GM12878 (cell line): Measurements from ENCODE around the gene BCAS3. TPM values are rescaled to one million over a fixed set of nuclear protein-coding genes. Genes with fewer than 3 reads are reported as not detected.

Experiments used
- ATAC-seq: fragments of 200-7000 bp; cut with Tn5 transposase; 3 replicates; pipeline ENCODE4 v1.9.1; 2020; ENCODE audit warnings: mild to moderate bottlenecking, moderate library complexity
- BruUV-seq: library from RNA; stranded (reverse); fragments of 400-500 nt; replicated peaks from 2 replicates; lab custom pipeline; 2021; lab: Mats Ljungman, UMichigan
- CTCF ChIA-PET: fragments of 300-600 bp; sonication (Branson Sonifier 250); formaldehyde crosslinking; extraction: SDS; loops from one replicate; lab custom pipeline; 2021; ENCODE audit warnings: inconsistent platforms; lab: Yijun Ruan, JAX
- POLR2A ChIA-PET: fragments of 350-600 bp; formaldehyde crosslinking; extraction: SDS; loops from one replicate; lab custom pipeline; 2021; ENCODE audit warnings: inconsistent platforms; lab: Charles Lee
- RAD21 ChIA-PET: fragments of 300-600 bp; sonication (Branson Sonifier 250); formaldehyde crosslinking; loops from one replicate; lab custom pipeline; 2023; ENCODE audit warnings: antibody characterized with exemption; ENCODE audit not compliant: unreplicated experiment; lab: Charles Lee
- SMC1A ChIA-PET: fragments of 300-600 bp; sonication (Branson Sonifier 250); formaldehyde crosslinking; loops from one replicate; lab custom pipeline; 2023; ENCODE audit not compliant: unreplicated experiment, uncharacterized antibody; lab: Charles Lee
- DNase-seq: peaks from one replicate; pipeline ENCODE4 v3.0.0-alpha.2; 2011; ENCODE audit warnings: low read depth, low spot score
- FAIRE-seq: peaks from 3 replicates; lab custom pipeline; 2011; peaks lifted over from hg19 to GRCh38; lab: Jason Lieb, UNC
- H2AFZ ChIP-seq: 2 replicates; pipeline ENCODE4 v1.6.0; 2011; ENCODE audit warnings: low read depth, low read length, control low read depth; ENCODE audit not compliant: control insufficient read depth
- H3K27ac ChIP-seq: 2 replicates; pipeline ENCODE4 v1.5.1; 2011; ENCODE audit warnings: control low read depth; ENCODE audit not compliant: control insufficient read depth, insufficient read depth
- H3K27me3 ChIP-seq, 2 experiments: replicated peaks in 1 of 2; 2 replicates each; pipeline versions ENCODE4 v1.6.0 to v1.6.1; 2011; ENCODE audit warnings: low read length in 1 of 2; ENCODE audit not compliant: control insufficient read depth in 2 of 2, insufficient read depth in 2 of 2
- H3K36me3 ChIP-seq, 2 experiments: 2 replicates each; pipeline ENCODE4 v1.5.1; 2011; ENCODE audit warnings: low read length in 1 of 2; ENCODE audit not compliant: control insufficient read depth in 2 of 2, insufficient read depth in 2 of 2
- H3K4me1 ChIP-seq: 2 replicates; pipeline ENCODE4 v1.6.1; 2011; ENCODE audit warnings: mild to moderate bottlenecking, low read length, moderate library complexity, mixed read lengths; ENCODE audit not compliant: control insufficient read depth, insufficient read depth
- H3K4me2 ChIP-seq: 2 replicates; pipeline ENCODE4 v1.6.0; 2011; ENCODE audit warnings: control low read depth; ENCODE audit not compliant: control insufficient read depth, insufficient read depth
- H3K4me3 ChIP-seq: fragments of 200-600 bp; sonication (generic); 2 replicates; pipeline ENCODE4 v1.5.1; 2016
- H3K79me2 ChIP-seq: 2 replicates; pipeline ENCODE4 v1.6.0; 2011; ENCODE audit warnings: low read length; ENCODE audit not compliant: control insufficient read depth, insufficient read depth
- H3K9ac ChIP-seq: 2 replicates; pipeline ENCODE4 v1.8.0; 2011; ENCODE audit warnings: low read length, control low read depth, mixed read lengths; ENCODE audit not compliant: control insufficient read depth, insufficient read depth
- H3K9me3 ChIP-seq: replicated peaks from 3 replicates; pipeline ENCODE4 v1.5.1; 2011; ENCODE audit warnings: mild to moderate bottlenecking, low read length; ENCODE audit not compliant: control insufficient read depth, insufficient read depth
- H4K20me1 ChIP-seq: 2 replicates; pipeline ENCODE4 v1.6.0; 2011; ENCODE audit not compliant: control insufficient read depth, insufficient read depth
- BRCA1 ChIP-seq: IDR thresholded peaks from 2 replicates; pipeline ENCODE4 v1.6.1; 2011; ENCODE audit warnings: low read depth, low read length, improper control_type of control experiment
- E4F1 ChIP-seq: fragments of 450-650 bp; IDR thresholded peaks from 2 replicates; pipeline ENCODE4 v1.6.1; 2018; ENCODE audit warnings: borderline replicate concordance, mild to moderate bottlenecking; ENCODE audit not compliant: partially characterized antibody
- HDGF ChIP-seq: fragments of 450-650 bp; IDR thresholded peaks from 2 replicates; pipeline ENCODE4 v1.6.1; 2016; ENCODE audit warnings: antibody characterized with exemption
- HSF1 ChIP-seq: fragments of 150-350 bp; IDR thresholded peaks from 2 replicates; pipeline ENCODE4 v1.6.1; 2014; ENCODE audit warnings: mild to moderate bottlenecking, low read depth, low read length
- JUNB ChIP-seq: IDR thresholded peaks from 2 replicates; pipeline ENCODE4 v1.6.1; 2016; ENCODE audit warnings: antibody characterized with exemption, mild to moderate bottlenecking
- SIN3A ChIP-seq: IDR thresholded peaks from 2 replicates; pipeline ENCODE4 v1.6.1; 2012; ENCODE audit warnings: low read depth, low read length, improper control_type of control experiment
- SMAD1 ChIP-seq: fragments of 450-650 bp; IDR thresholded peaks from 2 replicates; pipeline ENCODE4 v1.6.1; 2018; ENCODE audit warnings: mild to moderate bottlenecking, low read depth; ENCODE audit not compliant: partially characterized antibody
- SPI1 ChIP-seq: IDR thresholded peaks from 2 replicates; pipeline ENCODE4 v1.6.1; 2011; ENCODE audit warnings: low read depth, mild to moderate bottlenecking, low read length, moderate library complexity, borderline replicate concordance; ENCODE audit not compliant: insufficient read depth
- in situ Hi-C: fragments of 300-500 bp; cut with MboI; formaldehyde crosslinking; loops from 9 replicates; pipeline ENCODE4 v1.14.3; 2018; ENCODE audit warnings: mixed read lengths
- intact Hi-C: fragments of 100-400 bp; cut with micrococcal nuclease; formaldehyde crosslinking; loops from one replicate; pipeline ENCODE4 v1.14.2; 2022; ENCODE audit not compliant: unreplicated experiment
- polyA plus RNA-seq, 11 experiments: library from polyadenylated mRNA; depleted of rRNA in 4 of 11; unstranded in 6 of 11; stranded (reverse) in 5 of 11; fragments of >200 nt; fragmentation: Nextera tagmentation in 4 of 11; fragmentation: Illumina TruSeq in 1 of 11; extraction: Ambion mirVana in 4 of 11; extraction: Trizol in 1 of 11; gene quantifications; 1 replicate in 1 of 11; 2 replicates in 10 of 11; pipeline versions ENCODE4 v1.2.1 to v1.2.3, GENCODE V29; 2011 to 2016; ENCODE audit warnings: inconsistent platforms in 2 of 11, missing spikeins in 2 of 11, low read depth in 1 of 11
- total RNA-seq, 4 experiments: library from RNA; depleted of rRNA in 3 of 4; stranded (reverse); fragments of >200 nt in 3 of 4; fragmentation: Illumina TruSeq in 1 of 4; extraction: Trizol in 1 of 4; gene quantifications; 2 replicates each; pipeline versions ENCODE4 v1.2.1 to v1.2.3, GENCODE V29; 2013 to 2021

BCAS3 gene
- total and polyA plus RNA-seq, 10 of the 15 experiments (the other 5 are each of a cell fraction or from before 2014, with no cell fraction given) = 2.1 to 11.0 (median 6.6) TPM

- H3K9ac ChIP-seq = no peak overlapping the region
- H3K9me3 ChIP-seq = no peaks in the 10 kb centered on the region; the same call in 2 of the 3 replicates
- no peak overlapping the region for H3K27ac ChIP-seq
- no peaks in the 10 kb centered on the region for H3K36me3 ChIP-seq
- RAD21 ChIA-PET = no interaction called here
- H2AFZ ChIP-seq = no peak overlapping the region
- no peak overlapping the region for H3K4me3 ChIP-seq
- ATAC-seq (no peak), FAIRE-seq (no peak), DNase-seq (no peak)
- H3K79me2 ChIP-seq = no peaks in the 10 kb centered on the region
- CTCF ChIA-PET = no interaction called here
- no peaks in the 10 kb centered on the region for H4K20me1 ChIP-seq
- POLR2A ChIA-PET = no interaction called here
- in situ Hi-C loops = no loop called here
- no TSS peak for BruUV-seq
- SMC1A ChIA-PET = no interaction called here
- TF ChIP-seq HSF1 (no peak), E4F1 (no peak), BRCA1 (no peak), JUNB (no peak), SMAD1 (no peak), SIN3A (no peak), HDGF (no peak), SPI1 (no peak)
- intact Hi-C loops = no loop called here
- no peaks in the 10 kb centered on the region for H3K27me3 ChIP-seq
- no peaks in the 10 kb centered on the region for H3K4me1 ChIP-seq
- H3K4me2 ChIP-seq = no peak overlapping the region
These were observed 223.6 kb downstream of the BCAS3 start for GRCh38 chr17:60901242-60901641.
